ENCODE data around the gene ST14.
"Not testable (repeated sequence)": the region's sequence is repeated elsewhere in the genome, so short reads cannot be mapped to it uniquely, and the experiment has no call there.

ST14 gene

DNA sequence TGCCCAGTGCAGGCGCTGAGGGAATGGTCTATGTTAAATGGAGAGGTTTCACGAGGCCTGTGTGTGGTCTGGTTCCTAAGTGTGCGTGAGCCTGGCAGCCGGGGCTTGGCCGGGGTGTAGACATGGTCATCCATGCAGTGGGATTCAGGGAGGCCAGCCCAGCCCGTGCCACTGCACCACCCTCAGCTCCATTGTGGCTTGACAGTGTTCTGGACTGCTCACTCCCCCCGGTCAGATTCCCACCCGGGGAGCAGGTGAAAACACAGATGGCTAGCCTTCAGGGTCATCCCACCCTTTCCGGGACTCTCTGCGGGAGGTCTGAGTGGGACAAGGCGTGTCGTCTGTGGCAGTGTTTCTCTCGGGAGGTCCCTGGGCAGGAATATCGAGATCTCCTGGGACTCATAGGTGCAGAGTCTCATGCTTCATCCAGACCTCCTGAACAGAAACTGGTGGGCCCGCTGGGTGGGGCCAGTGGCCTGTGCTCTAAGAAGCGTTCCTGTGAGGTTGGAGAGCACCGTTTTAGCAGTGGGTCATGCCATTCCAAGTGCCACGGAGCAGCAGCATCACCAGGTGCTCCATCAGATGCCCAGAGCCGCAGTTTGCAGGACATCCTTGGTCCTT is 52.3 kb downstream of the ST14 start:
- DNase-seq = no peak

DNA sequence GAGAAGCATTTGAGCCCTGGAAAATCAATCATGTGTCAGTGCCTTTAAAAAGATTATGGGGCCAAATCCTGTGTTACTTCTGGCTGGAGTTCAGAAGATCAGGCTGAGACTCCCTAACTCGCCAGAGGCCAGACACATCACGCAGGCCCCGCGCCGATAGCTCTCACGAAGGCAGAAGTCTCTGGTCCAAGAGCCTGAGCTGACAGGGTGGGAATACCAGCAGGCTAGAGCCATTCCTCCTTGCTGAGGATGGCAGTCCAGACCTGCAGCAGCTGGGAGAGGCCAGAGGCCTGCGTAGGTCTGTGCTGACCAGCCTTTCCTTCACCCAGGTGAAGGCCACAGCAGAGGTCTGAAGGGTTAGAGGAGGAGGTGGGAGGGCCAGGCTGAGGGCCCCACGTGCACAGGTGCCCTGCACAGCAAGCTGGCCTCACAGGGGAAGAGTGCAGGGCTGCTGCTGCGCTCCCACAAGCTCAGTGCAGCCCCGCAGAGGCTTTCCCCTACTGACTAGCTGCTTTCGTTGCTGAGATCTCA is 52.9 kb downstream of the ST14 start:
- DNase-seq = no peak

DNA sequence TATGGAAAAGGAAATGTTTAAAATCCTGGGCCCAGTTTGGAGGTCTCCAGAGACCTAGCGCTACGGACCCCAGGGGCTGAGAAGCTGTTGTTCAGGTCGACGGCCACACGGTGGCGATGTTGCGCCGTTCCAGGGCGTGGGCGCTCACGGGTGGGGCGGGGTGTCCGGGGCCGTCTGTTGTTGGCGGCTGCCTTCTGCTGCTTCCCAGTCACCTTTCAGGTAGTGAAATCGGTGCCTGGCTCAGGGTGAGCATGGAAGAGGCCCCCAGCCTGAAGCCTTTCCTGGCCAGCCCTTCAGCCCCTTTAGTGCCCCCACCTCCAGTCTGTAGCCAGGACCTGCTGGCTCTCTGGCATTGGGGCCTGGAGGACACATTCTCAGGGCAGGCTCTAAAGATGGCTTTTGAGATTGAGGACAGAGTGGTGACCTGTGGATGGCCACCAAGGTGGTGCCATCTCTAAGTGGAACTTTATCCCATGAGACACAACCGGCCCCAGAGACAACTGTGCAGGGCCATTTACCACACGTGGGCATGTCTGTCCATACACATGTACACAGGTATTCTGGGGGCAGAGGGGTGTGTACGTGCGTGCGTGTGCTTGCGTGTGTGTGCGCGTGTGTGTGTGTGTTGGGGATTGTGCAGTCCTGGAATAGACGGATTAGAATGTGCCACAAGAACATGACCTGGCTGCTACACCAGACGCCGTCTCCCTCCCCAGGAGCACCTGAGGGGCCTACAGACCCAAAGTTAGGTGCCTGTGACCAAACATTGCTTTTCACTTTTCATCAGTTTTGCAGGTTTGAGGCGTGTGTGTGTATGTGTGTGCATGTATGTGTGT is 53.8 kb downstream of the ST14 start:
- peak; percentile 61 for DNase-seq

- no peak for DNase-seq
Measured at GRCh38 chr11:130213979-130214281, 54.3 kb downstream of the ST14 start.

DNA sequence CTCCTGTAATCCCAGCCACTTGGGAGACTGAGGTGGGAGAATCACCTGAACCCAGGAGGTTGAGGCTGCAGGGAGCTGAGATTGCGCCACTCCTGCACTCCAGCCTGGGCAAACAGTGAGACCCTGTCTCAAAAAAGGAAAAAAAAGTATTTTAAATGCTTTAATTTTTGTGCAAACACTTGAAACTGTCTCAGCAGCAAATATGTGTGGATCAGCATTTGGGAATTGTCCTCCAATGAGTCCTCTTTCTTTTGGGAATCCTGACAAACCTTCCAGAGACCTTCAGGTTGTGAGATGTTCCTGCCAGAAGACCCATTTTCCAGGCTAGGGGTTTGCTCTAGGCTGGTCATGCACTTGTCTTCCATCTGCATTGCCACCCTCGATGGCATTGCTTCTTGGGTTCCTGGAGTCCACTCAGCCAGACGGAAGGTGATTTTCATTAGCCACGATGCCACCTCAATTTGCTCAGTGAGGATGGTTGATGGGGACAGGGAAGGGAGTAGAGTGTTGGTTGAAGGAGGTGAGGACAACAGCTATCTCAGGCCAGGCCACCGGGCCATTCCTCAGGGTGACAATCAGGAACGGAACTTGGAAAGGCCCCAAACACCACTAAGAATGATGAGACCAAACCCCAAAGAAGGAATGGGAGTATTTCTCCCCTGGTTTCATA is 55.4 kb downstream of the ST14 start:
- no peak for DNase-seq

GRCh38 chr11:130215531-130216220 is 56.1 kb downstream of the ST14 start:
- DNase-seq = no peak

GRCh38 chr11:130216221-130216550 is 56.6 kb downstream of the ST14 start:
- no peak for DNase-seq

GRCh38 chr11:130216591-130217132 is 57.1 kb downstream of the ST14 start:
- no peak for DNase-seq

- no peak for DNase-seq
Measured at GRCh38 chr11:130217133-130218031, 57.8 kb downstream of the ST14 start.

- DNase-seq = no peak
Measured at GRCh38 chr11:130218501-130219070, 59.0 kb downstream of the ST14 start.

DNA sequence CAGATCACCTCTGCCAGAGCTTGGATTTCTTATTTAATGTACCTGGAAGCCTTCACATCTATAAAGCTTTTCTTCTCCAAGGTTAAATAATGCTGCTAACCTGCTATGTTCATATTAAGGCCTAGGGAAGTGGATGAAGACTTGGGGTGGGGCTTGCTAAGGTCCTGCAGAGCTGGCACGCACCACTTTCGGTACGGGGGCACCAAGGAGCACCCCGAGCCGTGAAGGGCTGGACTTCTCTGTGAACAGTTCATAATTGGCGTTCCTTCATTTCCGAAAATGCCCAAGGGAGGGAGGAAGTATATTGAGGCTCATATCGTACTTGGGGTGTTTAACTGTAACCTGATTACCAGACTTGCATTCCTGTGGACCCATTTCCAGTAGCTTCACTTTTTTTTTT is 59.6 kb downstream of the ST14 start:
- no peak for DNase-seq

GRCh38 chr11:130220311-130221035 is 60.9 kb downstream of the ST14 start:
- no peak for DNase-seq

DNA sequence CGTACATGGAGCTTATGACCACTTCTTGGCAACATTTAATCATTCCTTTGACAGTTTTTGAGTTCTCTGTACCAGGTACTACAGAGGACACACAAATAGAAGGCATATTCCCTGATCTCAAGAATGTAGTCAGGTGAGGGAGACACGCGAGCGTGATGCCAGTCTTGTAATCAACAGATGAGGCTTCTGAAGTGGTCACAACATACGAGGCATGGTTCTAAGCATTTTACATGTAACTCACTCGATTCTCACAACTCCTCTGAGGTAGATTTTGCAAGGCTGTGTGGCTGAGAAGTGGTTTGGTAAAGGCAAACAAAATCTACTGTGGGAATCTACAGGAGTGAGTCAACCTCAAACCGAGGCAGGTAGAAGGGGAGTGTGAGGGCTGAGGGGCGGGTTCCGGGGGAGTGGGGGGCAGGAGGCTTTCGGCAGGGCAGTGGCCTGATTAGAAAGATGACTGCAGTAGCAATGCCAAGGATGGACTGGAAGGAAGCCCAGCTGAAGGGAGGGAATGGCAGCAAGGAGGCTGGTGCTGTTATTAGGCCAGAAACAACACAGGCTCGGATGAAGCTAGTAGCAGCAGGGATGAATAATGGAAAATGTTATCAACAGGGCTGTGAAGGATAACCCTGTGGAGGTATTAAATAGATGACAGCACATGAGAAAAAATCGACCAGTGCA is 63.8 kb downstream of the ST14 start:
- no peak for DNase-seq

GRCh38 chr11:130227373-130227772 is 67.8 kb downstream of the ST14 start:
- DNase-seq = no peak

DNA sequence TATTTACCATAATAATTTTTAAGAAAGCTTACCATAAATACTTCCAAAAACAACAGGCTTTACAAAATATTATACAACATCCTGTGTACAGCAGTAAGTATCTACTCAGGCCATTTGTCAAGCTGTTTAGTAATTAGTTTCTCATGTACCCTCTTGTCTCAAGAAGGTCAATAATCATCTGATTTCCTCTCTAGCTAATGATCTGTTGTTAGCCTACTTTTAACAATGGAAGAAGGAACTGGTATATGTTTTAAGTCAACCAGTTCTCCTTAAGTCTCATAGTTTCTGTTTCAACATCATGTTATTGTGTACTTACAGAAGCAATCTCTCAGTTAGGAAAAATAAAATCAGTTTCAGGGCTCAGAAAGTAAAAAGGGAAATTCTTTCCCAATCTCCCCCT is 73.9 kb downstream of the ST14 start:
- not testable (repeated sequence) for DNase-seq

GRCh38 chr11:130233888-130234287 is 74.3 kb downstream of the ST14 start:
- DNase-seq = not testable (repeated sequence)

DNA sequence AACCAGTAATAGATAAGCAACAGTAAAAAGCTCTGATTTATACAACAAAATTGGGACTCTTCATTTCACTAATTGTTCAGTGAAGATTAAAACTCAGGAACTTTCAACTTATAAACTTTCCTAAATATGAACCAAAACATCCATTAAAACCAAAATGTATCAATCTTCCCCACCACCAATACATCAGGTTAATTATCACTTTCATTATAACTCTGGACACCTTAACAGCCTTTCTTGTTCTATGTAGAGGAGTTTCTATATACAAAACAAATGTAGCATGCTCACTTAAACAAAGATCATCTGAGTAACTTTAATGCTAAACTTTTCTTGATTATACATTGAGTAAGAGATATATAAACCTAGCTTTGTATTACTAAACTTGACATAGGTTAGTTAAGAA is 74.7 kb downstream of the ST14 start:
- DNase-seq = no peak

GRCh38 chr11:130237282-130238006 is 77.9 kb downstream of the ST14 start:
- DNase-seq = no peak

- DNase-seq = no peak
Measured at GRCh38 chr11:130241713-130242112, 82.1 kb downstream of the ST14 start.

- peak; percentile 6 for DNase-seq
Measured at GRCh38 chr11:130243816-130244215, 84.2 kb downstream of the ST14 start.

All from CD4-positive, alpha-beta T cell treated with Interleukin-21 for 1 hour (primary cell).